ENCODE results near the gene CCDC78. TPM values are rescaled to one million over a fixed set of nuclear protein-coding genes. Genes with fewer than 3 reads are reported as not detected.

Gene CCDC78
- polyA plus RNA-seq, 1 donor (not counting 4 experiments of a cell fraction or from before 2014, with no cell fraction given) = 2.5 TPM

DNA sequence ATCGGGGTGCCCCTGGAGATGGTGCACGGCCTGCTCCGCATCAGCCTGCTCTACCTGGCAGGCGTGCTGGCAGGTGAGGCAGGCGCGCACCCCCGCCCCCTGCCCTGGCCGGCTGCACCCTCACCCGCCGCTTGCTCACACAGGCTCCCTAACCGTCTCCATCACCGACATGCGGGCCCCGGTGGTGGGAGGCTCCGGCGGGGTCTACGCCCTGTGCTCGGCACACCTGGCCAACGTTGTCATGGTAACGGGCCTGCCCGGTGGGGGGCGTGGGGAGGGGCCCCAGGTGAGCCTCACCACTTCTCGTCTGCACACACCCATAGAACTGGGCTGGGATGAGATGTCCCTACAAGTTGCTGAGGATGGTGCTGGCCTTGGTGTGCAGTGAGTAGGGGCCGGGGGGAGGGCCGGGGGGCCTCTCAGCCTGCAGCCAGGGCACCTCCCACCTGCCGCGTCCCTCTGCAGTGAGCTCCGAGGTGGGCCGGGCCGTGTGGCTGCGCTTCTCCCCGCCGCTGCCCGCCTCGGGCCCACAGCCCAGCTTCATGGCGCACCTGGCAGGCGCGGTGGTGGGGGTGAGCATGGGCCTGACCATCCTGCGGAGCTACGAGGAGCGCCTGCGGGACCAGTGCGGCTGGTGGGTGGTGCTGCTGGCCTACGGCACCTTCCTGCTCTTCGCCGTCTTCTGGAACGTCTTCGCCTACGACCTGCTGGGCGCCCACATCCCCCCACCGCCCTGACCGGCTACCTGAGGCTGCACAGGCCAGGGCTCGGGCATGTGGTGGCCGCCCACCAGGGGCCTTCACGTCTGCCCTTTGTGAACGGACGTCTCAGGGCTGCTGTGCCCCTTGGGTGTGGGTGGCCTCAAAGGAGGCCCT lies 48.7 kb downstream of the CCDC78 start:
- TF ChIP-seq EZH2 (IDR thresholded peaks at IDR 0.05; ENCODE audit: low read length) = no peak
- no peak for TF ChIP-seq CTCF (optimal IDR thresholded peaks at IDR 0.05 in 1 of 3, IDR thresholded peaks at IDR 0.05 in 1 of 3, conservative IDR thresholded peaks at IDR 0.05 in 1 of 3; ENCODE audit: extremely low read depth in 1 of 3, insufficient read depth in 2 of 3, low read length in 3 of 3)
- peak overlapping the region in 1 of 3 experiments; percentile 37 for H3K4me3 ChIP-seq (ENCODE audit: control insufficient read depth in 2 of 3, extremely low read depth in 1 of 3, insufficient read depth in 2 of 3, low read depth in 1 of 3, low read length in 3 of 3)
- no peaks in the 10 kb centered on the region for H3K9me3 ChIP-seq (ENCODE audit: control insufficient read depth, low read depth, low read length)
- no peak for FAIRE-seq
- H3K9ac ChIP-seq (ENCODE audit: control insufficient read depth, extremely low read depth, insufficient read depth, low read length) = peak overlapping the region; percentile 47
- H3K27me3 ChIP-seq (ENCODE audit: control insufficient read depth, extremely low read depth, insufficient read depth, low read length) = no peaks in the 10 kb centered on the region
- peaks cover 19% of the 10 kb centered on the region for H3K79me2 ChIP-seq (ENCODE audit: control insufficient read depth, insufficient read depth, low read length)
- H3K4me1 ChIP-seq (ENCODE audit: control insufficient read depth, extremely low read depth, insufficient read depth, low read length) = peaks cover 36% of the 10 kb centered on the region
- peak overlapping the region; percentile 79 for H3K4me2 ChIP-seq (ENCODE audit: control insufficient read depth, extremely low read depth, insufficient read depth, low read depth, low read length)
- peaks cover 13 to 22% of the 10 kb centered on the region in 2 experiments for H3K36me3 ChIP-seq (ENCODE audit: control insufficient read depth in 2 of 2, extremely low read depth in 1 of 2, insufficient read depth in 2 of 2, low read length in 2 of 2)
- DNase-seq (ENCODE audit: low read depth, low spot score) = no peak
- dilution Hi-C loops (cut with MboI; ENCODE audit: extremely low pct_ligation_motif_present, low sequenced_read_pairs) = no loop called here
- no peak overlapping the region for H2AFZ ChIP-seq (ENCODE audit: control insufficient read depth, low read length)
- H3K27ac ChIP-seq (ENCODE audit: control insufficient read depth, insufficient read depth, low read length) = peak overlapping the region; percentile 14
- H4K20me1 ChIP-seq (ENCODE audit: control insufficient read depth, extremely low read depth, insufficient read depth, low read length) = peaks cover 16% of the 10 kb centered on the region
- no peaks in the 10 kb centered on the region for H3K9me1 ChIP-seq (ENCODE audit: control insufficient read depth, extremely low read depth, insufficient read depth, low read length)

DNA sequence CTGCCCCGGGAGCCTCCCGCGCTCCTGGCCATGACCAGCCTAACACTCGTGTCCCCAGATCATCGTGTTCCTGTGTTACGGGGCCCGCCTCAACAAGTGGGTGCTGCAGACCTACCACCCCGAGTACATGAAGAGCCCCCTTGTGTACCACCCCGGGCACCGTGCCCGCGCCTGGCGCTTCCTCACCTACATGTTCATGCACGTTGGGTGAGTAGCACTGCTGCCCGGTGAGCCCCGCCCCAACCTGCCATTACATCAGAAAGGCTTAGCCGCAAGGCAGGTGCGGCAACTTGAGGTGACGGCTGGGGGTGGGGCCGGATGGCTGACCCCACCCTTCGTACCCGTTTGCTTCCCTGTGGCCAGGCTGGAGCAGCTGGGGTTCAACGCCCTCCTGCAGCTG lies 49.3 kb downstream of the CCDC78 start:
- TF ChIP-seq EZH2 (IDR thresholded peaks at IDR 0.05; ENCODE audit: low read length) (no peak), CTCF (optimal IDR thresholded peaks at IDR 0.05 in 1 of 3, IDR thresholded peaks at IDR 0.05 in 1 of 3, conservative IDR thresholded peaks at IDR 0.05 in 1 of 3; ENCODE audit: extremely low read depth in 1 of 3, insufficient read depth in 2 of 3, low read length in 3 of 3) (no peak)
- peaks cover 11 to 22% of the 10 kb centered on the region in 2 experiments for H3K36me3 ChIP-seq (ENCODE audit: control insufficient read depth in 2 of 2, extremely low read depth in 1 of 2, insufficient read depth in 2 of 2, low read length in 2 of 2)
- peak overlapping the region in 1 of 3 experiments; percentile 37 for H3K4me3 ChIP-seq (ENCODE audit: control insufficient read depth in 2 of 3, extremely low read depth in 1 of 3, insufficient read depth in 2 of 3, low read depth in 1 of 3, low read length in 3 of 3)
- H3K27ac ChIP-seq (ENCODE audit: control insufficient read depth, insufficient read depth, low read length) = peak overlapping the region; percentile 47
- dilution Hi-C loops (cut with MboI; ENCODE audit: extremely low pct_ligation_motif_present, low sequenced_read_pairs) = no loop called here
- H2AFZ ChIP-seq (ENCODE audit: control insufficient read depth, low read length) = no peak overlapping the region
- DNase-seq (ENCODE audit: low read depth, low spot score) = peak; percentile 87
- H3K79me2 ChIP-seq (ENCODE audit: control insufficient read depth, insufficient read depth, low read length) = peaks cover 12% of the 10 kb centered on the region
- peak; percentile 91 for FAIRE-seq
- H4K20me1 ChIP-seq (ENCODE audit: control insufficient read depth, extremely low read depth, insufficient read depth, low read length) = peaks cover 10% of the 10 kb centered on the region
- no peaks in the 10 kb centered on the region for H3K9me1 ChIP-seq (ENCODE audit: control insufficient read depth, extremely low read depth, insufficient read depth, low read length)
- H3K9ac ChIP-seq (ENCODE audit: control insufficient read depth, extremely low read depth, insufficient read depth, low read length) = peak overlapping the region; percentile 47
- H3K4me2 ChIP-seq (ENCODE audit: control insufficient read depth, extremely low read depth, insufficient read depth, low read depth, low read length) = peak overlapping the region; percentile 79
- H3K4me1 ChIP-seq (ENCODE audit: control insufficient read depth, extremely low read depth, insufficient read depth, low read length) = peaks cover 32% of the 10 kb centered on the region
- no peaks in the 10 kb centered on the region for H3K9me3 ChIP-seq (ENCODE audit: control insufficient read depth, low read depth, low read length)
- no peaks in the 10 kb centered on the region for H3K27me3 ChIP-seq (ENCODE audit: control insufficient read depth, extremely low read depth, insufficient read depth, low read length)
